Right ventricle myocardium superior (tissue), 1 donor: ENCODE measurements around the gene GOLGA3. TPM values are rescaled to one million over a fixed set of nuclear protein-coding genes. Genes with fewer than 3 reads are reported as not detected.

Source experiments
- total RNA-seq: library from RNA; stranded (reverse); fragmentation: NEBNext Ultra II Directional; extraction: Animal tissue kit (Norgen Biotek cat#: 25700); gene quantifications from one replicate; pipeline ENCODE4 v1.2.1, GENCODE V29; 2021
- donor health status: DM: no; HTN: yes; CAD: no; lungs with severe emphysema.

GOLGA3 gene
- total RNA-seq, 1 donor from 2014 or later: 24.8 TPM

Other genes with a start within 250 kb of the GOLGA3 start
- gene LRCOL1, start 218.3 kb downstream of the GOLGA3 start, total RNA-seq: not detected
- gene P2RX2, start 210.1 kb downstream of the GOLGA3 start, total RNA-seq: not detected
- 10.3 TPM for gene POLE, start 141.5 kb downstream of the GOLGA3 start, total RNA-seq
- 54.9 TPM for gene PXMP2, start 141.3 kb downstream of the GOLGA3 start, total RNA-seq
- 32.6 TPM for gene PGAM5, start 118.0 kb downstream of the GOLGA3 start, total RNA-seq
- 25.6 TPM for gene ANKLE2, start 67.0 kb downstream of the GOLGA3 start, total RNA-seq
- gene CHFR, start 58.7 kb upstream of the GOLGA3 start, total RNA-seq: 10.5 TPM
- 11.1 TPM for gene ZNF605, start 127.4 kb upstream of the GOLGA3 start, total RNA-seq
- 2.6 TPM for gene ZNF26, start 157.5 kb upstream of the GOLGA3 start, total RNA-seq
- 16.9 TPM for gene ZNF84, start 208.6 kb upstream of the GOLGA3 start, total RNA-seq